Amygdala (tissue), 56 donors: ENCODE measurements around the gene NSMCE1.
A peak's percentile ranks its signal among the peaks of the same experiment; 100 is the strongest.
"Not testable (repeated sequence)": the region's sequence is repeated elsewhere in the genome, so short reads cannot be mapped to it uniquely, and the experiment has no call there.

Experiments used
- DNase-seq, 56 donors: peaks; one replicate each; lab custom pipeline; 2025; lab: John Stamatoyannopoulos, UW

NSMCE1 gene

GRCh38 chr16:27220527-27220926 lies 48.0 kb downstream of the NSMCE1 start:
- no peak for DNase-seq

- DNase-seq = no peak
Observed at GRCh38 chr16:27220120-27220519, 48.5 kb downstream of the NSMCE1 start.

- DNase-seq = no peak
Observed at GRCh38 chr16:27219161-27219560, 49.4 kb downstream of the NSMCE1 start.

GRCh38 chr16:27218756-27219155 lies 49.8 kb downstream of the NSMCE1 start:
- DNase-seq = no peak

GRCh38 chr16:27217256-27217655 lies 51.3 kb downstream of the NSMCE1 start:
- DNase-seq = peak in 26 of 56 donors; percentile 5 to 69 (median 30)

GRCh38 chr16:27216297-27216885 lies 52.2 kb downstream of the NSMCE1 start:
- DNase-seq = no peak

GRCh38 chr16:27215660-27216059 lies 52.9 kb downstream of the NSMCE1 start:
- no peak for DNase-seq

- no peak for DNase-seq
Observed at GRCh38 chr16:27214084-27214961, 54.2 kb downstream of the NSMCE1 start.

GRCh38 chr16:27211026-27211425 lies 57.5 kb downstream of the NSMCE1 start:
- no peak for DNase-seq

- no peak for DNase-seq
Observed at GRCh38 chr16:27210174-27210573, 58.4 kb downstream of the NSMCE1 start.

GRCh38 chr16:27209591-27209990 lies 59.0 kb downstream of the NSMCE1 start:
- DNase-seq = no peak

GRCh38 chr16:27208796-27209195 lies 59.8 kb downstream of the NSMCE1 start:
- no peak for DNase-seq

- DNase-seq = no peak
Observed at GRCh38 chr16:27208081-27208680, 60.4 kb downstream of the NSMCE1 start.

GRCh38 chr16:27207121-27207520 lies 61.5 kb downstream of the NSMCE1 start:
- DNase-seq = not testable (repeated sequence)

- DNase-seq = no peak
Observed at GRCh38 chr16:27205423-27206065, 63.0 kb downstream of the NSMCE1 start.

- DNase-seq = no peak
Observed at GRCh38 chr16:27204312-27204915, 64.2 kb downstream of the NSMCE1 start.

GRCh38 chr16:27203507-27204311 lies 64.9 kb downstream of the NSMCE1 start, which contains the start of gene KDM8:
Gene KDM8 (plus strand): TSS chr16:27203526. CDS start chr16:27210124, 6,598 bp downstream.
- peak; percentile 87 to 100 (median 98) for DNase-seq

GRCh38 chr16:27202923-27203506 lies 65.6 kb downstream of the NSMCE1 start:
- DNase-seq = peak in 13 of 56 donors; percentile 40 to 96 (median 92)

GRCh38 chr16:27200914-27201313 lies 67.7 kb downstream of the NSMCE1 start:
- not testable (repeated sequence) for DNase-seq
